HTR-8/SVneo (cell line): ENCODE data around the gene TRIO.

Experiments used
- DNase-seq: peaks from one replicate; pipeline ENCODE4 v3.0.0; 2011; ENCODE audit warnings: low spot score, mixed read lengths; ENCODE audit not compliant: insufficient read length
- FAIRE-seq: peaks from 2 replicates; lab custom pipeline; 2011; peaks lifted over from hg19 to GRCh38; lab: Jason Lieb, UNC

The TRIO gene

GRCh38 chr5:14451871-14452270 lies 308.7 kb downstream of the TRIO start:
- FAIRE-seq (peak; percentile 60), DNase-seq (no peak)

- no peak for FAIRE-seq
Measured at GRCh38 chr5:14452685-14453454, 309.7 kb downstream of the TRIO start.

GRCh38 chr5:14453481-14453880 lies 310.3 kb downstream of the TRIO start:
- no peak for DNase-seq
- no peak for FAIRE-seq

More at GRCh38 chr5:14452685-14453454, 309.7 kb downstream of the TRIO start:
- no peak for DNase-seq

- FAIRE-seq (no peak), DNase-seq (no peak)
Measured at GRCh38 chr5:14455814-14456321, 312.7 kb downstream of the TRIO start.

GRCh38 chr5:14457476-14457875 lies 314.3 kb downstream of the TRIO start:
- FAIRE-seq (no peak), DNase-seq (no peak)

- FAIRE-seq (no peak), DNase-seq (no peak)
Measured at GRCh38 chr5:14458414-14458813, 315.3 kb downstream of the TRIO start.

- no peak for DNase-seq
- FAIRE-seq: no peak
Measured at GRCh38 chr5:14460844-14461398, 317.8 kb downstream of the TRIO start.

- DNase-seq (no peak), FAIRE-seq (no peak)
Measured at GRCh38 chr5:14462681-14463080, 319.5 kb downstream of the TRIO start.

GRCh38 chr5:14463629-14464028 lies 320.5 kb downstream of the TRIO start:
- FAIRE-seq (no peak), DNase-seq (peak; percentile 61)

- DNase-seq (no peak), FAIRE-seq (no peak)
Measured at GRCh38 chr5:14464096-14464495, 321.0 kb downstream of the TRIO start.

GRCh38 chr5:14464671-14465070 lies 321.5 kb downstream of the TRIO start:
- FAIRE-seq (no peak), DNase-seq (no peak)

- peak; percentile 16 for FAIRE-seq
Measured at GRCh38 chr5:14465116-14465515, 322.0 kb downstream of the TRIO start.

GRCh38 chr5:14465776-14466175 lies 322.6 kb downstream of the TRIO start:
- DNase-seq (no peak), FAIRE-seq (no peak)

More at GRCh38 chr5:14465116-14465515, 322.0 kb downstream of the TRIO start:
- DNase-seq: no peak

- DNase-seq: no peak
- FAIRE-seq: no peak
Measured at GRCh38 chr5:14467251-14467650, 324.1 kb downstream of the TRIO start.

- DNase-seq: no peak
- FAIRE-seq: no peak
Measured at GRCh38 chr5:14467886-14468285, 324.7 kb downstream of the TRIO start.

- FAIRE-seq (no peak), DNase-seq (no peak)
Measured at GRCh38 chr5:14469551-14470377, 326.6 kb downstream of the TRIO start.

- FAIRE-seq (no peak), DNase-seq (no peak)
Measured at GRCh38 chr5:14471507-14471906, 328.4 kb downstream of the TRIO start.

- DNase-seq (no peak), FAIRE-seq (no peak)
Measured at GRCh38 chr5:14472986-14473567, 329.9 kb downstream of the TRIO start.

GRCh38 chr5:14475045-14475444 lies 331.9 kb downstream of the TRIO start:
- no peak for DNase-seq
- no peak for FAIRE-seq

- FAIRE-seq (no peak), DNase-seq (no peak)
Measured at GRCh38 chr5:14476786-14477435, 333.8 kb downstream of the TRIO start.
